Activated T-helper 9 cell treated with anti-CD3 and anti-CD28 coated beads, Interleukin-2, amount 50 U/mL, for 16 hours (primary cell): Measurements from ENCODE around the gene ASB10.

Experiments used
- DNase-seq: peaks from one replicate; pipeline ENCODE4 v3.0.0-alpha.2; 2020; ENCODE audit warnings: low read depth

The ASB10 gene

DNA sequence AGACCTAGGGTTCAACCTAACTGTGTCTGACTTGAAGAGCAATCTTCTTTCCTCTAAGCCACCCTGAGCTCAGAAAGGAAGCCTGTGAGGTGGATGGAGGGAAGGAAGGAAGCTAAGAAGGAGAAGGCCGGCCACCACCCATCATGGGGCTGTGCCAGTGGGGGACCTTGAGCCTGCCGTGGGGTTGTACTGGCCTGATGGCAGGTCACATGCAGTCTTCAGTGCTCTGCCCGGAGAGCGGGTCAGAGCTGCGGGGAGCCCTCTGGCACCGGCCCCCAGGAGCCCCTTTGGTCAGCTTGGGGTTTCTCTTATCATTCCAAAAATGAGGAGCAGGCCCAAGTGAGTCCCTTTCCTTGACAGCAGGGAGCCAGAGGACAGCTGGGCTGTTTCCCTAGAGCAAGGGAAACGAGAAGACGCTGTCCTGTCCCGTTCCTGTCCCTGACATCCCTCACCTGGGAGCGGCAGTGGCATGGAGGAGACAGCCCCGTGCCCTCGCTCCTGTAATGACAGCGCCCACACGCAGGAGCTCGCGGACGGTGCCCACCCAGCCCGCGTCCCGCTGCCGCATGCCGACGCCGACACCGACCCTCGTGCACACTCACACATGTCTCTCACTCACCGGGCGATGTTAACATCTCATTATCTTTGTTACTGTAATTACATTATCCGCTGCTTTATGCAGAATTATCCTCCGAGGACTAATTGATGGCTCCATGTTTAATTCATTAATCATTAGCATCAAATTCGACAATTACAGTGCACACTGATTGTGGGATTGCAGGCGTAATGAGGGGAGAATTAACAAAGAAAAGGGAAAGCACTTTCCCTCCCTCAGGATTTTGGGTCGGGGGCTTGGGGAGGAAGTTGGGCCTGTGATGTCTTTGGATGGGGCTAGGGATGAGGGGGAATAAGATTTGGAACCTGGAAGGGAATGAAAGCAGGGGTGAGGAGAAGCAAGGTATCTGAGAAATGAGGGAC, 50.9 kb downstream of the ASB10 start:
- no peak for DNase-seq

- DNase-seq = no peak
Observed at GRCh38 chr7:151135525-151135845, 51.6 kb downstream of the ASB10 start.

- DNase-seq = no peak
Observed at GRCh38 chr7:151134743-151135524, 52.1 kb downstream of the ASB10 start.

DNA sequence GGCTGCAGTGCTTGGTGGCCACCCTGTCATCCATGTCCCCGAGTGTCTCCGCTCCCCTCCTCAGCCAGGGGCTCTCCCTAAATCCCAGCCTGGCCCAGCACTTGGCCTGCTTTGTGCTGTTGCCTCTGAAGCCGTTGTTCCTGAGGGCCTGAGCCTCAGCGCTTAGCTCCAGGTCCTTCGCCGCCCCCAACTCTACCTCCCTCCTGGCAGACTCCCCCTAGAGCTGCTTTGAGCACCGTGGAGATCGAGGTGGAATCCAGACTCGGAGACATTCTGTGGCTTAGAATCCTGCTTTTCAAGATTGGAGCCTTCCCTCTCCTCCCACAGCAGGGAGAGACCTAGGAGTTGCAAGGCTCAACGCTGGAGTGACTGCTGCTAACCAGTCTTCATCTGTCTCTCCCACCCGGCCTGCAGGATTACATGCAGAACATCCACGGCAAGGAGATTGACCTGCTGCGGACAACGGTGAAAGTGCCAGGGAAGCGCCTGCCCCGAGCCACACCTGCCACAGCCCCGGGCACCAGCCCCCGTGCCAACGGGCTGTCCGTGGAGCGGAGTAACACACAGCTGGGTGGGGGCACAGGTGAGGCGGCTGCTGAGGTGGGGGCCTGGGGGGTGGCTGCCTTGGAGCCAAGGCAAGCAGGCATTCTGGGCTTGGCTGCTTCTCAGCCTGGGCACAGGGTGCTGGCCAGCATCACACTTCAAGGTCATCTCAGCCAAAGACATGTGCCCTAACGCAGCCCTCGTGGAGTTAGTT, 52.9 kb downstream of the ASB10 start:
- DNase-seq = no peak

- DNase-seq = no peak
Observed at GRCh38 chr7:151133266-151133985, 53.6 kb downstream of the ASB10 start.

- DNase-seq = no peak
Observed at GRCh38 chr7:151132461-151133205, 54.4 kb downstream of the ASB10 start.

GRCh38 chr7:151131592-151132293, 55.3 kb downstream of the ASB10 start:
- no peak for DNase-seq

DNA sequence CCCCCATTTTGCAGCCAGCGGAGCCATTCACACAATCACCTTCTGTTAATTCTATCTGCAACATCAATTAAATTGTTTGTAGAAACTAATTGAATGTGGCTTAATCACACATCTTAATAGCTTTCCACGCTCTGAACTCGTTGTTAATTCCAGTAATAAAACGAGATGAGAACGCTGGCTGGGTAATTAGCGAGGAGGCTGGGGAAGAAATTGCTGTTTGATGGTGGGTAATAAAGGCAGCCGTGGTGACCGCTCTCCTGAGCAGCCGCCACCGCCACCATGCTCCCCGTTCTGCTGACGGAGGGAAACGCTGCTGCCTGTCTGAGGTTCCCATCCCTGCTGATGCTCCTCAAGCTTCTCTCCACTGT, 55.8 kb downstream of the ASB10 start:
- no peak for DNase-seq

DNA sequence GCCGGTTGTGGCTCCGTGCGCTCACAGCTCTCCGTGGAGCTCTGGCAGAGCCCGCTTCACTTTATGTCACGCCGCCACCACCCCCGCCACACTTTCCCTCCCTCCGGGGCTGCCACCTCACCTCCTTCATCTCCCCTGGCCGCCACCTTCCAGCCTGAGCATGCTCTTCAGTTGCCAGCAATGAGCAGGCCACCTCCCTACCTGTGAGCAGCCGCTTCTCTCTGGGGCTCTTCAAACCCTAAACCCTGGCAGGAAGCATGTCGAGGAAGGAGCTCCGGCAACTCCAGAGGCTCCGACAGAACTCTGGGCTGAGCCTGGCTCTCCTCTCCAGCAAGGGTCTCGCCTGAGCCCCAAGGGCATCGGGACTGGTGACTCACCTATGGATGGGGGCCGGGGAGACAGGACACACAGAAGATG, 56.3 kb downstream of the ASB10 start:
- no peak for DNase-seq

DNA sequence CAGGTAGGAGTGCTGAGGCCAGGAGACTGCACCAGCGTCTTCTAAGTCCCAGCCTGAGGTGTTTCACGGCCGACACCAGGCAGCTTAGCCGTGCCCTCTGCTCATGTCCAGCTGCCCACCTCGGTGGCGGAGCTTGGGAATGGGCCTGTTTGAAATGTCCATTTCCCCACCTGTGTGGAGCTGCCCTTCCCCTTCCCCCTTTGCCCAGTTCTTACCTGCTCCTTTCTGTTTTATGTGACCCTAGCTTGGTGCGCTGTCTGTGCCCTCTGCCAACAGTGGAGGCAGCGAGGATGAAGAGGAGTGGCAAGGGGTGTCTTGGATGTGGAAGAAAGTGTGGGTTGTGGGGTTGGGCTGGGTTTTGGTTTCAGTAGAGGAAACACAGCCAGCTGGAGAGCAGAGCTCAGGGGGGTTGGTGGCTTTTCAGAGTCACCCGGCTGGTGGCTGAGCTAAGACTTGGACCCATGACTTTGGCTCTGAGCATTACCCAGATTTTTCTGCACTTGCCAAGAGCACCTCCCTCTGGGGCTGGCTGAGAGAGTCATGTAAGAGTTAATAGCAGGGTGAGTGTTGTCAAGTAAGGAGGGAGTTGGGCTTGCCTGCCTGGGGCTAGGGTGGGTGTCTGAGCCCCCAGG, 57.0 kb downstream of the ASB10 start:
- DNase-seq = no peak

DNA sequence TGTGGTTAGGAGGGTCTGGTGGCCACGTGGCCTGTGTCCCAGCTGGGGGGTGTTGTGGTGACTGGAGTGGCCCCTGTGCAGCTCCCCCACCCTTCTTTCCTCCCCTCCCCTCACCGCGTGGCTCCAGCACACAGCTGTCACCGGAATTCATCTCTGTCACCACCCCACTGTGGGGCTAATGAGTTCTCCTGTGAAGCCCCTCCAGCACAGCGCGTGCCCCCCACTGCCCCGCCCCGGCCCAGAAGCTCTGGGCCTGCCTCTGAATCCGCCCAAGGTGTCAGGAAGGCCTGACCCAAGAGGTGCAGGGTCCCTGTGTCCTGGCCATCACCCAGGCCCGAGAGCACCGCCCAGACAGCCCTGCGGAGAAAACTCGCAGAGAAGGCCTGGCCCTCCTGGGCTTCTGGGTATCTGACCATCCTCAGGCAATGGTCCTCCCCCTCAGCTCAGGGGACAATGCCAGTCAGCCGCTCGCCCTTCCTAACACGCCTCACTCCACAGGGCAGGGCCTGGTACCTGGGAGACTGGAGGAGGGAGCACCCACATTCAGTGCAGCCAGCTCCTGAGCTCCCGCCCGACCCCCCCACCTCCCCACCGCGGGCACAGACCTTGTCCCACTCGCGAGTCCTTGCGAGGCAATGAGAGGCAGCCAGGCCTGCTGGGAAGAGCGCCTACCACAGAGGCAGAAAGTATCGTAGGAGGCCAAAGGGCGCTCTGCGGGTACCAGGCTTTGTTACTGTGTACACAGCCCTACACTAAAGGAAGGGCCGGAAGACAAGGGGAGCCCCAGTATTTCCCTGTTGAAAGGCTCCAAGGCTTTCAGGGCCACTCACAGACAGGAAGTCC, 57.7 kb downstream of the ASB10 start:
- DNase-seq = no peak

- no peak for DNase-seq
Observed at GRCh38 chr7:151128716-151129115, 58.3 kb downstream of the ASB10 start.

- DNase-seq = no peak
Observed at GRCh38 chr7:151128144-151128543, 58.9 kb downstream of the ASB10 start.

GRCh38 chr7:151126491-151127137, 60.4 kb downstream of the ASB10 start:
- no peak for DNase-seq

GRCh38 chr7:151125846-151126481, 61.1 kb downstream of the ASB10 start:
- no peak for DNase-seq
